Stomach (tissue), 4 donors: ENCODE results near the gene NR4A3.

Source experiments
- POLR2AphosphoS5 ChIP-seq, 3 donors: sonication (generic); formaldehyde crosslinking; IDR thresholded peaks; one replicate each; pipeline ENCODE4 v1.6.1; 2016; ENCODE audit warnings: antibody characterized with exemption in 3 of 3
- TF ChIP-seq, protein P1 (sequence below), 7 experiments: fragments of 450-650 bp in 4 of 7; fragments of 200-600 bp in 3 of 7; sonication (generic) in 3 of 7; IDR thresholded peaks; one replicate each; pipeline ENCODE4 v1.5.1; 2016 to 2019; ENCODE audit warnings: antibody characterized with exemption in 7 of 7, control low read depth in 2 of 7, mild to moderate bottlenecking in 1 of 7

DNA sequence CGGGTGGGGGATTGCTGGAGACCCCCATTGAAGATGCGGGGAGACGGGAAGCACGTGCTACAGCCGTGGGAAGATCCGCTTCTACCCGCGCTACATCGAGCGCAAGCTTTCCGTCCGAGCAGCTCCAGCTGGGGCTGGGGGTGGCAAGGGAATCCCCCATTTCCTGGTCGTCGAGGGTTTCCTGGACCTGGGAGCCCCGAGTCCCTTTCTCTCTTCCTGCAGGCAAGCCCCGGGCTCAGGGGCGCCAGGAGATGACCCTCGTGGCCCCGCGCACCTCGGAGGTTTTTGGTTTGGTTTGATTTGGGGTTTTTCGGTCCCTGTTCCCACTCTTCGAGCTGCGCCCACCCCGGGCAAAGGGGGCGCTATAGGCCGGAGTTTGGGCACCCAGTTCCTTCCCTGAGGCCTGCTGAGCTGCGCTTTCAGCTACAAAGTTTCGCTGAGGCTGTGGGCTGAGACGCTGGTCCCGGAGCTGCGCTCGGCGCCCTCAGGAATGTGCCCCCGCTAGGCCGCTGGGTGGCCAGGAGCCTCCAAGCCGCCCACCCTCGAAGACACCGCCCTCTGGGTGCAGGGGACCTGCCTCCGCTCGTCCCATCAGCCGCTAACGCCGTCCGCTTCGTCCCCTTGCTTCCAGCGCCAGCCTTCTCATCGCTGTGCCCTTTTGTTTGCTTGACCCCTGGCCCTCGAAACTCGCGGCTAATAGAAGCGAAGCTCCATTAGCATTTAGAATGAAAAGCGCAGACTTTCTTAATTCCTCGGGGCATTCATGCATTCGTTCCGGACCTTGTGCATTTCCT, 2.9 kb downstream of the NR4A3 start:
- TF ChIP-seq, protein P1, sequence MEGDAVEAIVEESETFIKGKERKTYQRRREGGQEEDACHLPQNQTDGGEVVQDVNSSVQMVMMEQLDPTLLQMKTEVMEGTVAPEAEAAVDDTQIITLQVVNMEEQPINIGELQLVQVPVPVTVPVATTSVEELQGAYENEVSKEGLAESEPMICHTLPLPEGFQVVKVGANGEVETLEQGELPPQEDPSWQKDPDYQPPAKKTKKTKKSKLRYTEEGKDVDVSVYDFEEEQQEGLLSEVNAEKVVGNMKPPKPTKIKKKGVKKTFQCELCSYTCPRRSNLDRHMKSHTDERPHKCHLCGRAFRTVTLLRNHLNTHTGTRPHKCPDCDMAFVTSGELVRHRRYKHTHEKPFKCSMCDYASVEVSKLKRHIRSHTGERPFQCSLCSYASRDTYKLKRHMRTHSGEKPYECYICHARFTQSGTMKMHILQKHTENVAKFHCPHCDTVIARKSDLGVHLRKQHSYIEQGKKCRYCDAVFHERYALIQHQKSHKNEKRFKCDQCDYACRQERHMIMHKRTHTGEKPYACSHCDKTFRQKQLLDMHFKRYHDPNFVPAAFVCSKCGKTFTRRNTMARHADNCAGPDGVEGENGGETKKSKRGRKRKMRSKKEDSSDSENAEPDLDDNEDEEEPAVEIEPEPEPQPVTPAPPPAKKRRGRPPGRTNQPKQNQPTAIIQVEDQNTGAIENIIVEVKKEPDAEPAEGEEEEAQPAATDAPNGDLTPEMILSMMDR (IDR thresholded peaks at IDR 0.05), result peak in 5 of 7 experiments; percentile 18 to 45 (median 40)
- no peak for TF ChIP-seq POLR2AphosphoS5 (IDR thresholded peaks at IDR 0.05)
